Breast epithelium (tissue), 4 donors: ENCODE results near the gene HTT. TPM values are rescaled to one million over a fixed set of nuclear protein-coding genes. Genes with fewer than 3 reads are reported as not detected.
A peak's percentile ranks its signal among the peaks of the same experiment; 100 is the strongest.

Experiments
- DNase-seq, 2 donors: peaks; one replicate each; pipeline ENCODE4 v3.0.0-alpha.2; 2019; ENCODE audit warnings: low spot score in 2 of 2
- H3K27ac ChIP-seq, 2 donors: fragments of 200-600 bp; sonication (generic) in 1 of 2; one replicate each; pipeline ENCODE4 v1.5.1; 2016 to 2019; ENCODE audit warnings: mild to moderate bottlenecking in 1 of 2
- H3K27me3 ChIP-seq, 2 donors: fragments of 200-600 bp; sonication (generic) in 1 of 2; one replicate each; pipeline versions ENCODE4 v1.5.1 to v1.6.0; 2017 to 2019; ENCODE audit warnings: control low read depth in 1 of 2, mild to moderate bottlenecking in 1 of 2
- H3K36me3 ChIP-seq: fragments of 200-600 bp; one replicate; pipeline ENCODE4 v1.5.1; 2019
- H3K4me1 ChIP-seq, 2 donors: fragments of 200-600 bp; sonication (generic); one replicate each; pipeline ENCODE4 v1.5.1; 2016 to 2019; ENCODE audit warnings: control low read depth in 1 of 2
- H3K4me3 ChIP-seq, 3 donors: fragments of 200-600 bp; sonication (generic); 1 replicate in 2 of 3; 2 replicates in 1 of 3; pipeline ENCODE4 v1.5.1; 2016 to 2019; ENCODE audit warnings: mild to moderate bottlenecking in 3 of 3, moderate library complexity in 2 of 3
- H3K9me3 ChIP-seq, 2 donors: fragments of 200-600 bp; sonication (generic) in 1 of 2; one replicate each; pipeline ENCODE4 v1.5.1; 2016 to 2019; ENCODE audit warnings: control low read depth in 1 of 2
- POLR2A ChIP-seq: fragments of 450-650 bp; IDR thresholded peaks from one replicate; pipeline ENCODE4 v1.6.1; 2016; ENCODE audit warnings: antibody characterized with exemption, mild to moderate bottlenecking, moderate library complexity
- POLR2AphosphoS5 ChIP-seq, 3 donors: sonication (generic); formaldehyde crosslinking; IDR thresholded peaks; one replicate each; pipeline ENCODE4 v1.6.1; 2017; ENCODE audit warnings: antibody characterized with exemption in 3 of 3
- intact Hi-C: fragments of 100-400 bp; cut with DNase I; formaldehyde crosslinking; loops from one replicate; pipeline ENCODE4 v1.15.1; 2023; ENCODE audit warnings: low total_unique reads
- total RNA-seq, 3 donors: library from RNA; depleted of rRNA; stranded (reverse); fragments of >200 nt; gene quantifications; one replicate each; pipeline ENCODE4 v1.1.0, GENCODE V29; 2016
- TF ChIP-seq, protein P1 (sequence below), 3 donors: fragments of 450-650 bp; IDR thresholded peaks; one replicate each; pipeline ENCODE4 v1.5.1; 2016 to 2017; ENCODE audit warnings: antibody characterized with exemption in 3 of 3, mild to moderate bottlenecking in 3 of 3, moderate library complexity in 3 of 3

Gene HTT
- total RNA-seq, 3 donors from 2014 or later: 53.8 to 71.1 (median 55.1) TPM

DNA sequence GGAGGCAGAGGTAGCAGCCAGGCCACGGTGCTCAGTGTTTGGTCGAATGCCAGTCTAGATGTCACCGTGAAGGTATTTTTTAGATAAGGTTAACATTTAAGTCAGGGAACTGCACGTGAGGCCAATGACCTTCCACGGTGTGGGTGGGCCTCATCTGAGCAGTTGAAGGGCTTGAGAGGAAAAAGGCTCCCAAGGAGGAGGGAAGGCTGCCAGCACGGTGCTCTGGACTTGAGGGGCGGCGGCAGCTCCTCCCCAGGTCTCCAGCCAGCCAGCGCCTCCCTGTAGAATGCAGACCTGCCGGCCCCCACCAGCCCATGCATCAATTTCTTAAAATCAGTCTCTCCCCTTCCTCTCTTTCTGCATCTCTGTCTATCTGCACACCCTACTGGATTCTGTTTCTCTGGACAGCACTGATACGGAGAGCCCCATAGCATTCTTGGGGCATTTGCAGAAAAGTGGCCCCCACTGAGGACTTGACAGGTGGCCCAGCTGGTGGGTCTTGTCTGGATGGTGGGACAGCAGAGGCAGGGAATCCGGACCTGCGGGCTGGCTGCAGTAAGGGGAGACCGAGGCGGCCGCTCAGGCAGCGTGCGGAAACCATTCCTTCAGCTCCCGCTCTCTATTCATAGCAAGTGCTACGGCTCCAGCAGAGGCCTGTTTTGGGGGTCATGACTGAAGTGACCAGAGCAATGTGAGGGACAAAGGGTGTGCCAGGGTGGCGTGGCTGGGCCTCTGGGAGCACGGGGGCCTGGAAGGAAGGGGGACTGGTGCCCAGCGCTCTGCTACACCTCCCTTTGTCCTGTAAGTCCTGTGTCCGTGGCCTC, 210.5 kb downstream of the HTT start:
- H3K9me3 ChIP-seq: no peaks in the 10 kb centered on the region
- intact Hi-C loops: no loop called here
- peaks cover 12 to 14% of the 10 kb centered on the region in 2 donors for H3K4me1 ChIP-seq
- peak; percentile 16 to 48 for DNase-seq
- peak overlapping the region; percentile 73 to 79 for H3K27ac ChIP-seq
- TF ChIP-seq POLR2A (no peak), POLR2AphosphoS5 (IDR thresholded peaks at IDR 0.05) (no peak)
- TF ChIP-seq, protein P1, sequence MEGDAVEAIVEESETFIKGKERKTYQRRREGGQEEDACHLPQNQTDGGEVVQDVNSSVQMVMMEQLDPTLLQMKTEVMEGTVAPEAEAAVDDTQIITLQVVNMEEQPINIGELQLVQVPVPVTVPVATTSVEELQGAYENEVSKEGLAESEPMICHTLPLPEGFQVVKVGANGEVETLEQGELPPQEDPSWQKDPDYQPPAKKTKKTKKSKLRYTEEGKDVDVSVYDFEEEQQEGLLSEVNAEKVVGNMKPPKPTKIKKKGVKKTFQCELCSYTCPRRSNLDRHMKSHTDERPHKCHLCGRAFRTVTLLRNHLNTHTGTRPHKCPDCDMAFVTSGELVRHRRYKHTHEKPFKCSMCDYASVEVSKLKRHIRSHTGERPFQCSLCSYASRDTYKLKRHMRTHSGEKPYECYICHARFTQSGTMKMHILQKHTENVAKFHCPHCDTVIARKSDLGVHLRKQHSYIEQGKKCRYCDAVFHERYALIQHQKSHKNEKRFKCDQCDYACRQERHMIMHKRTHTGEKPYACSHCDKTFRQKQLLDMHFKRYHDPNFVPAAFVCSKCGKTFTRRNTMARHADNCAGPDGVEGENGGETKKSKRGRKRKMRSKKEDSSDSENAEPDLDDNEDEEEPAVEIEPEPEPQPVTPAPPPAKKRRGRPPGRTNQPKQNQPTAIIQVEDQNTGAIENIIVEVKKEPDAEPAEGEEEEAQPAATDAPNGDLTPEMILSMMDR (IDR thresholded peaks at IDR 0.05): no peak
- H3K36me3 ChIP-seq: no peaks in the 10 kb centered on the region
- peaks cover 0 to 2% of the 10 kb centered on the region in 2 donors for H3K27me3 ChIP-seq
- H3K4me3 ChIP-seq: peak overlapping the region in 1 of 3 donors; percentile 50

DNA sequence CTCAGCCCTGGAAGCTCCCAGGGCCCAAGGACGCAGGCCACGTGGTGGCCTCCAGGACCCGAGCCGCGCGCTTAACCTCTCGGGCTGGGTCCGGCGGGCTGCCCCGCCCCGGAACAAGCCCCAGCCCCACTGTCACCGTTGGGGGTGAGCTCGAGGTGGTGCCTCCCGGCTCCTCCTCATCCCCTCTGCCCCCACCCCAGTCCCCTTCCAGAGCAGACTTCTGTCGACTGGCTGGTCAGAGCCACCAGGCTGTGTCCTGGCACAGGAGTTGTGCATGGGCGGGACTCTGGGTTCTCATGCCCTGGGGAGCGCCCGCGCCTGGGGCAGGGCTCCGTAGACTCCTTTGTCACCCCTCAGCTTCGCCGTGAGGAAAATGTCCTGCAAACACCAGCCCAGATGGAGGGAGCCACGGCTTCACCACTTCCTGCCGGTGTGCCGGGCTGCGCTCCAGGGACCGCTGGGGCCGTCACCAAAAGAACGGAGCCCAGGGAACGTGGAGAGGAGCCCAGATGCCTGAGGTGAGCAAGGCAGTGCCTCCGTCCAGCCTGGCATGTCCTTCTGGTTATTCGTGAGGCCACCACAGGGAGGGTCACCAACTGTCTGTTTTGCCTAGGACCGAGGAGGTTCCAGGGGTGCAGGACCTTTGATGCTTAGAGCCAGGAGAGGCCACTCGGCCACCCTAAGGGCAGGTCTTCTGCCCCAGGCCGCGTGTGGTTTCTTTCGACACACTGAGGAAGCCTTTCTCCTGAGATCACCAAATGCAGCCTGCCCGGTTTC, 211.3 kb downstream of the HTT start:
- intact Hi-C loops: no loop called here
- Histone ChIP-seq H3K4me1 (peaks cover 12 to 14% of the 10 kb centered on the region in 2 donors), H3K9me3 (no peaks in the 10 kb centered on the region), H3K27me3 (peaks cover 0 to 2% of the 10 kb centered on the region in 2 donors), H3K4me3 (peak overlapping the region in 2 of 3 donors; percentile 6 to 50), H3K27ac (peak overlapping the region; percentile 73 to 79), H3K36me3 (no peaks in the 10 kb centered on the region)
- peak; percentile 62 to 72 for DNase-seq
- TF ChIP-seq, protein P1 (IDR thresholded peaks at IDR 0.05): no peak
- peak in 1 of 3 donors; percentile 31 for TF ChIP-seq POLR2AphosphoS5 (IDR thresholded peaks at IDR 0.05)

DNA sequence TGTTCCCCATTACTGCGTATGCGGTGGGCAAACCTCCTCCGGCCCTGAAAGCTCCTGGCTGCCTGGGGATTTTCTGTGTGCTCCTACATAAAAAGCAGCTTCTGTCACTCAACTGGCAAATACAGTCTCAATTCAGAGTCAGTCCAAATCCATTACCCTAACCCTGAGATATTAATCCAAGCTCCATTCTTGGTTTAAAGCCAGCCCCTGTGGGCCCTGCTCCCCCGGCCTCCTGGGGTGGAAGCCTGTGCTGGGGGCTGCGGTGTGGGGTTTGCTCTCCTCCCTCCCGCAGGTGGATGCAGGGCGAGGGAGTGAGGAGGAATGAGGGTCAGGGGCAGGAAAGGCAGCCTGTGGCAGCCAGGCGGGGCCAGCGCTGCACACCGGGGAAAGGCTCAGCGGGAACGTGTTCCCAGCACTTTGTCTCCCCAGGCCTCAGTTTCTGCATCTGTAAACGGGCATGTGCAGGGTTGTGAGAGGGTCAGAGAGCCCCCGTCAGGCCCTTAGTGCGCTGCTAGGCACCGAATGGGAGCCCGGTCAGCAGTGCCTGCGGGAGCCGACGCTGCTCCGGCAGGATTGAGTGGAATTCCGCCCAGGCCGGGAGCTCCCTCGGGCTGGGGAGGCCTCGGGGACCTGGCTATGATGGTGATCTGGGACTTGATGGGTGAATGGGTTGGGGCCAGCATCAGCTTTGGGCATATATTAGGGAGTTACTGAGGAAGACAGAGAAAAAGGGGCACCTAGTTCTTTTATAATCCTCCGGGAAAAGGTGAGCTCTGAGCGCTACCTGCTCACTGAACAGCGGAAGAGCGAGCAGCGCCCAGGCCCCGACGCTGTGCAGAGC, 212.1 kb downstream of the HTT start:
- intact Hi-C loops: no loop called here
- H3K9me3 ChIP-seq: no peaks in the 10 kb centered on the region
- H3K4me1 ChIP-seq: peaks cover 12 to 14% of the 10 kb centered on the region in 2 donors
- H3K27me3 ChIP-seq: peaks cover 0 to 2% of the 10 kb centered on the region in 2 donors
- TF ChIP-seq POLR2A (no peak), POLR2AphosphoS5 (IDR thresholded peaks at IDR 0.05) (no peak)
- H3K27ac ChIP-seq: peak overlapping the region; percentile 73 to 79
- H3K4me3 ChIP-seq: peak overlapping the region in 2 of 3 donors; percentile 6 to 50
- peak; percentile 16 to 35 for DNase-seq
- H3K36me3 ChIP-seq: no peaks in the 10 kb centered on the region

DNA sequence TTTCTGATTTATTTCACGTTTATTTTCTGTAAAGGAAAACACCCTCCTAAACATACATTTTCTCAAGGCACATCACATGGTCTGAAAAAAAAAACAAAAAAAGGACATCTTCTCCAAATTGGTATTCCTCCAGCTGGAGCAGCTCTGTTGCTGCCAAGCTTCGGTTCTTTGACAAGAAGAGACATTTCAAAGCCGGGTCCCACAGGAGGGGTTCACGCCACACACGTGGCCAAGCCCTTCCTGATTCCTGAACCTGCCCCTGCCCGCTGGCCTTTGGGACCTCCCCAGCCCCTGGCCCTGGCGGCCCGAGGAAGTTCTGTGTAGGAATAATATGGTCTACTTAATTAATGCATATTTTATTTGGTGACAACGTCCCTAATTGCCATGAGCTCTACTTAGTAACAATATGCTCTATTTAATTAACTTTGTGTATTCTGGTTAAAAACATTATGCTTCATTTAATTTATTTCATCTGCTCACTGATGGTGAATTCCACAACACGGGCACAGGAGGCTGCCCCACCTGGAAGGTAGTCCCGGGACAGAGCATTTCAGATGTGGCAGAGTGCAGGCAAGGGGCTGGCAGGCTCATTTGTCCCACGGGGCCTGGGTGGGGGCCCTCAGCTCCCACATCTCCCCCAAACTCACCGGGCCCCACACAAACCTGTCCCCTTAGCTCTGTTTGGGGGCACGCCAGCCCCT, 212.9 kb downstream of the HTT start:
- Histone ChIP-seq H3K36me3 (no peaks in the 10 kb centered on the region), H3K9me3 (no peaks in the 10 kb centered on the region), H3K4me1 (peaks cover 12 to 14% of the 10 kb centered on the region in 2 donors), H3K27ac (no peak overlapping the region), H3K27me3 (peaks cover 0 to 2% of the 10 kb centered on the region in 2 donors), H3K4me3 (no peak overlapping the region)
- TF ChIP-seq, protein P1 (IDR thresholded peaks at IDR 0.05): no peak
- TF ChIP-seq POLR2AphosphoS5 (IDR thresholded peaks at IDR 0.05) (no peak), POLR2A (no peak)
- intact Hi-C loops: no loop called here
- DNase-seq: peak; percentile 15 to 24
